SJSA1 (cell line): ENCODE measurements around the gene PPP1R15B. TPM values are rescaled to one million over a fixed set of nuclear protein-coding genes. Genes with fewer than 3 reads are reported as not detected.

Experiments
- DNase-seq, 2 experiments: peaks; one replicate each; pipeline ENCODE4 v3.0.0-alpha.2; 2015 to 2020; ENCODE audit warnings: low spot score in 2 of 2, low read depth in 1 of 2
- H3K27ac ChIP-seq: fragments of 250-450 bp; sonication (Bioruptor Pico); 2 replicates; pipeline ENCODE4 v1.5.1; 2020; ENCODE audit warnings: mild to moderate bottlenecking, moderate library complexity
- H3K27me3 ChIP-seq: fragments of 250-450 bp; sonication (Bioruptor Pico); replicated peaks from 2 replicates; pipeline ENCODE4 v1.5.1; 2020; ENCODE audit warnings: mild to moderate bottlenecking, moderate library complexity
- H3K36me3 ChIP-seq: fragments of 250-450 bp; sonication (Bioruptor Pico); 2 replicates; pipeline ENCODE4 v1.5.1; 2020; ENCODE audit warnings: mild to moderate bottlenecking
- H3K4me1 ChIP-seq: fragments of 250-450 bp; sonication (Bioruptor Pico); replicated peaks from 2 replicates; pipeline ENCODE4 v1.6.1; 2021; ENCODE audit warnings: mild to moderate bottlenecking
- H3K4me3 ChIP-seq: fragments of 250-450 bp; sonication (Bioruptor Pico); 2 replicates; pipeline ENCODE4 v1.5.1; 2020; ENCODE audit warnings: mild to moderate bottlenecking
- H3K9me3 ChIP-seq: fragments of 250-450 bp; sonication (Bioruptor Pico); replicated peaks from 2 replicates; pipeline ENCODE4 v1.5.1; 2020; ENCODE audit warnings: mild to moderate bottlenecking
- total RNA-seq: library from RNA; depleted of rRNA; stranded (reverse); fragments of >200 nt; shearing (Covaris generic); gene quantifications from 2 replicates; pipeline ENCODE4 v1.2.3, GENCODE V29; 2014

Gene PPP1R15B
- total RNA-seq, 1 experiment from 2014 or later, result 25.5 TPM

DNA sequence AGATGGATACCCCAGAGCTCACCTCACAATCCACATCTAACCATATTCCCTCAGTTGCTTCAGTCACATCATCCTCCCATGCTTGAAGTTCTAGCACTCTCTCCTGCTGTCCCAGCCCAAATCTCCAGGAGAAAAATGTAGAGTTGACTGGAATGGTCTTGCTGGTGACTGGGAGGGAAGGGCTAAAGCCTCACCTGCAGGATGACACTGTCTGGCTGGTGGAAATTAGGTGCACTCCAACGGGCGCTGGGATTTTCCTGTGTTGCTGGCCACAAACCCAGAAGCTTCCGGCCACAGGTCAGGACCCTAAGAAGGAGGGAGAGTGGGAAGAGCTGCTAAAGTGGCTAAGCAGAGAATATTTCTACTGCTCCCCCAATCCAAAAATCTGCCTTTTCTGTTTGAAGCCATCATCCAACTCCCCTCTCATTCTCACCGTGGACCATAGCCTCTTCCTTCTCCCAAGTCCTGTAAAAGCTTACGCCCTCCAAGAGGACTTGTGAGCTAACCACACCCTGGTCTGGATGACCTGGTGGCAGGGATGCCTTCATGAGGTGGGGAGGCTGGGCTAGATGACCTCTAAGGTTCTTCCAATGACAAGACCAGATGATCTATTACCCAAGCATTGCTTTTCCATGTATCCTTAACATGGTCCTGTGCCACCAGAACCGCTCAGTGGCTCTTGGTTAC is 37.5 kb upstream of the PPP1R15B start:
- Histone ChIP-seq H3K4me3 (no peak overlapping the region), H3K27me3 (no peaks in the 10 kb centered on the region), H3K36me3 (no peaks in the 10 kb centered on the region), H3K27ac (no peak overlapping the region), H3K4me1 (no peaks in the 10 kb centered on the region), H3K9me3 (no peaks in the 10 kb centered on the region)
- DNase-seq, result no peak

DNA sequence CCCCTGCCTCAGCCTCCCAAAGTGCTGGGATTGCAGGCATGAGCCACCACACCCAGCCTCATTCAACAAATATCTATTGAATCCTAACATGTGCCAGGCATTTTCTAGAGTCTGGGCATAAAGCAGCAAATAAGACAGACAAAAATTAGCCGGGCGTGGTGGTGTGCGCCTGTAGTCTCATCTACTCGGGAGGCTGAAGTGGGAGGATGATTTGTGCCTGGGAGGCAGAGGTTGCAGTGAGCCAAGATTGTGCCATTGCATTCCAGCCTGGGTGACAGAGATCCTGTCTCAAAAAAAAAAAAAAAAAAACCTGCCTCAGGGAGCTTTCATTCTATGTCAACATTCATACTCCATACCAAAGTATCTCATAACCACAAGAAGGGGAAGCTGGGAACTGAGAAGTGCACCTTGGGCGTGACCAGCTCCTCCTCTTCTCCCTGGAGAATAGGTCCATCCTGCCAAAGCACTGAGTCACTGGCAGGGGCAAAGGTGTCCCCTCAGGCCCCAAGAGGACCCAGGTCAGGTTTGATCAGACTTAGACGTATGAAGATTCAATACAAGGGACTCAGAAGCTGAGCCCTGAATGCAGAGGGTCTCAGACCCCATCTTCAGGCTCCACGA is 36.8 kb upstream of the PPP1R15B start:
- H3K9me3 ChIP-seq, result no peaks in the 10 kb centered on the region
- no peaks in the 10 kb centered on the region for H3K36me3 ChIP-seq
- no peak overlapping the region for H3K27ac ChIP-seq
- DNase-seq, result no peak
- H3K27me3 ChIP-seq, result no peaks in the 10 kb centered on the region
- no peak overlapping the region for H3K4me3 ChIP-seq
- H3K4me1 ChIP-seq, result no peaks in the 10 kb centered on the region

DNA sequence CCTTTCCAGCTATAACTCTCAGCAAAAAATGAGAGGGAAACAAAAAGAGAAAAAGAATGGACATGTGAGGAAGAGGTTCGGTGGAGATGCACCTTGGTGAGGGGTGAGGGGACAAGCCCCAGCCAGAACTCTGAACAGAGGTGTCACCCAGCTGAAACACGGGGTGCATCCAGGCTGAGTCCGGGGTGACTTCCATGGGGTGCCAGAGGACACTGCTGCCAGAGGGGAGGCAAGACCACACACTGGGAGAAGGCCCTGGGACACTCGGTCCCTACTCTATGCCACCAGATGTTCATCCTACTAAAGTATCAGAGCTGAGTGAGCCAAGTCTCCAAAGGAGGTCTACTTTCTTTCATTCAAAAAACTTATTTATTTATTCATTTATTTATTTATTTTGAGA is 36.1 kb upstream of the PPP1R15B start:
- H3K27ac ChIP-seq, result no peak overlapping the region
- H3K9me3 ChIP-seq, result no peaks in the 10 kb centered on the region
- H3K36me3 ChIP-seq, result no peaks in the 10 kb centered on the region
- H3K27me3 ChIP-seq, result no peaks in the 10 kb centered on the region
- no peak overlapping the region for H3K4me3 ChIP-seq
- no peak for DNase-seq
- no peaks in the 10 kb centered on the region for H3K4me1 ChIP-seq

DNA sequence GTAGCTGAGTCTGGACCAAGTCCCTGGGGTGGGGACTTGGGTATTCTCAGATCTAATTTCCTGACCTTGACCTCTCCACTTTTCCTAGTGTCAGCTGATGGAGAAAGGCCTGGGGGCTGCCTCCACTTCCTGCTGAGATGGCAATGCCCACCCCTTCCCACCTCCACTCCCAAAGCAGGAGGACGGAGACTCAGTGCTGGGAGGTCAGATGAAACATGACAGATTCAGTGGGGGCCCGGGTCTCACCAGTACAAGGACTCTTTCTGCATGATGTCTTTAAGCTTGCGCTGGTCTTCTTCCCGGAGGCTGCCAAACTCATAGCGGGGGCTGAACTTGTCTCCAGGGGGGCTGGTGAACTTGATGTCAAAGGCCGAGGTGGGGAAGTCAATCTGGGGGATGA is 35.6 kb upstream of the PPP1R15B start:
- Histone ChIP-seq H3K4me3 (no peak overlapping the region), H3K27me3 (no peaks in the 10 kb centered on the region), H3K9me3 (no peaks in the 10 kb centered on the region), H3K4me1 (no peaks in the 10 kb centered on the region), H3K27ac (no peak overlapping the region), H3K36me3 (no peaks in the 10 kb centered on the region)
- DNase-seq, result no peak

DNA sequence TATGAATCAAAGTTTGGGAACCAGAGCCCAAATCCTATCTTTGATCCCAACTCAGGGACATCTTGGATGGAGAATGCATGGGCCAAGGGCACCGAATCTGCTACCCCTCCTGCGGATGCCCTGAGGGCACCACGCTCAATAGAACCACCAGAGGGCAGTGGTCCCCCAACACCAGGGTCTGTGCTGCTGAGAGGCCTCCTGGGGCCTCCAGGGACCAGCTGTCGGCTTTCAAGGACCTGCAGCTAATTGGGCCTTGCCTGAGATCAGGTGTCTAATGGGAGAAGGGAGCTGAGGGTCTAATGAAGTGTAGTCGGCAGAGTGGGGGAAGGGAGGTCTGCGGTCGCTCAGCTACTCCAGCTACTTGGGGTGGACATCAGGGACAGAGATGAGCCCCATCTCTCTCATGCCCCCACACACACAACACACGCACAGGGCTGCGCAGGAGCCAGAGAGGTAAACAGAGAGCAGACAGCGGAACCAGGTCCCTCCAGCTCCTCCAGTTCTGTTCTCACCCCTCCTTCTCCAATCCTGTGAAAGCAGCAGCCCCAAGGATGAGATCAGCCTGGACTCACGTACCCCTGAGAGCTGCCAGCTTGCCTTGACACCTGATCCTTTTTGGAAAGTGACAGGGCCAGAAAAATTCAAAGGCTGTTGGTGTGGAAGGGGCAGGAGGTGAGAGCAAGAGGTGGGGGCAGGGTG is 34.9 kb upstream of the PPP1R15B start:
- peak; percentile 53 to 71 for DNase-seq
- Histone ChIP-seq H3K4me3 (no peak overlapping the region), H3K36me3 (no peaks in the 10 kb centered on the region), H3K9me3 (no peaks in the 10 kb centered on the region), H3K27ac (no peak overlapping the region), H3K4me1 (no peaks in the 10 kb centered on the region), H3K27me3 (no peaks in the 10 kb centered on the region)

DNA sequence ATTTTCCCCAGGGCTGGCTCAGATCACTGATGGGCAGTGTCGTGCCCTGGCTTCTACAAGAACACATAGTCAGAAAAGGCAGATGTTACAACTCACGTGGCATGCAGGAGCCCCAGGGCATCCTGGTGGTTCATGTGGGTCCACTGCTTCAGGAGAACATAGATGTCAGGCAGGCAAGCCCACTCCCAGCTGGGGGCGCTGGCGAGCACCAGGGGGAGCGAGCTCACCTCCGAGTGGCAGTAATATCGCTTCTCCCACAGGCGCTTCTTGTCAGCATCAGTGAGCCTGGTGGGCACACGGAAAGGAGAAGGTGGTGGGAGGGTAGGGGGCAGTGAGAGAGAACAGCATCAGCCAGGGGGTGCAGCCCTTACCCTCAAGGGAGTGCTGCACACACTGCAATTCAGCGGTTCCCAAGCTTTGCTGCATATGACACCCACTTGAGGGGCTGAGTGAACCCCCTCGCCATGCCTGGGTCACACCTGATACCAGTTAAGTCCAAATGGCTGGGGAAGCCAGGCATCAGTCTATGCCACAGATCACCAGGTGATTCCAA is 34.3 kb upstream of the PPP1R15B start:
- Histone ChIP-seq H3K27ac (no peak overlapping the region), H3K4me3 (no peak overlapping the region), H3K4me1 (no peaks in the 10 kb centered on the region), H3K36me3 (no peaks in the 10 kb centered on the region), H3K9me3 (no peaks in the 10 kb centered on the region), H3K27me3 (no peaks in the 10 kb centered on the region)
- no peak for DNase-seq

DNA sequence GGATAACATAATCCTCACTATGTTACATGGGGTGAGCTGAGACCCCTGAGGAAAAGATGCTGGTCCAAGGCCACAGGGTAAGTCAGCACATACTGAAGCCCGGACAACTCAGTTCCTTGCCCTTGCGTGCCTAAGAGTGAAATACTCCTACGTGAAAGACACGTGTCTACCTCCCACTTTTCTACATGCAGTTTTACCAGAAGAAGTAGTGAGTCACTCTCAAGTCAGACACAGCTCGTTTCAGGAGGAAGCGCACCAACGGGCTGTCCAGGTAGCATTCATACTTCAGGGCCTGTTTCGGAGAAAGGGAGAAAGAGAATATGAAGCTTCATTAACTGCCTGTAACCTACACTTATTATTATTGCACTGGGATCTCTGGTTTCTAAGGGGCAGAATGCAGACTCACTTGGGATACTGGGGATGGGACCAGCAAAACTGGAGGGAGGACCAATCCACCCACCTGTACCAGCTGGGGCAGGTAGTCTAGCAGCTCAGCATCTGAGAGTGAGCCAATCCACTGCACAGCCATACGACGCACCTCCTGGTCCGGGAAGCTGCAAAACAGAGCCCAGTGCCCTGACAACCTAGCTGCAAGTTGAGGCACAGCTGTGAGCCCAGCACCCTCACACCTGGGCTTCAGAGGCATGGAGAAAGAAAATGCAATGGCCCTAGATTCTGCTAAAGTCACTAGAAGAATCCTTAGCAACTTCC is 32.4 kb upstream of the PPP1R15B start:
- no peak overlapping the region for H3K4me3 ChIP-seq
- DNase-seq, result no peak
- no peaks in the 10 kb centered on the region for H3K36me3 ChIP-seq

DNA sequence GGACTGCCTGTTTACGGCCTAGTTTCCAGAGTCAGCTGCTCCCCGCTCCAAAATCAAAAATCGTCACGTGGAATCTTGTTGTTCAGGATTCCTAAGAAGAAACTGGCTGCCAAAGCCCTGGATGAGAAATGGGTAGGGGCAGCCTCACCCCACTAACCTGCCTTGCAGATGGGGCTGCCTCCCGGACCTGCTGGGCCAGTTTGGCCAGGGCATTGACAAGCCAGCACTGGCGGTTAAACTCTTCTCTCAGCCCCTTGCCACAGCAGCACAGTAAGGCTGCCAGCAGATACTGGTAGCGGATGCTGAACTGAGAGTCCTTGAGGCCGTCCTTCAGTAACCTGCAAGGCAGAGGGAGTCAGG is 31.6 kb upstream of the PPP1R15B start:
- no peaks in the 10 kb centered on the region for H3K4me1 ChIP-seq
- no peaks in the 10 kb centered on the region for H3K9me3 ChIP-seq
- no peaks in the 10 kb centered on the region for H3K27me3 ChIP-seq
- H3K4me3 ChIP-seq, result no peak overlapping the region
- DNase-seq, result no peak
- no peaks in the 10 kb centered on the region for H3K36me3 ChIP-seq
- no peak overlapping the region for H3K27ac ChIP-seq

More for the DNA sequence above, 32.4 kb upstream of the PPP1R15B start:
- Histone ChIP-seq H3K9me3 (no peaks in the 10 kb centered on the region), H3K27ac (no peak overlapping the region), H3K4me1 (no peaks in the 10 kb centered on the region), H3K27me3 (no peaks in the 10 kb centered on the region)

DNA sequence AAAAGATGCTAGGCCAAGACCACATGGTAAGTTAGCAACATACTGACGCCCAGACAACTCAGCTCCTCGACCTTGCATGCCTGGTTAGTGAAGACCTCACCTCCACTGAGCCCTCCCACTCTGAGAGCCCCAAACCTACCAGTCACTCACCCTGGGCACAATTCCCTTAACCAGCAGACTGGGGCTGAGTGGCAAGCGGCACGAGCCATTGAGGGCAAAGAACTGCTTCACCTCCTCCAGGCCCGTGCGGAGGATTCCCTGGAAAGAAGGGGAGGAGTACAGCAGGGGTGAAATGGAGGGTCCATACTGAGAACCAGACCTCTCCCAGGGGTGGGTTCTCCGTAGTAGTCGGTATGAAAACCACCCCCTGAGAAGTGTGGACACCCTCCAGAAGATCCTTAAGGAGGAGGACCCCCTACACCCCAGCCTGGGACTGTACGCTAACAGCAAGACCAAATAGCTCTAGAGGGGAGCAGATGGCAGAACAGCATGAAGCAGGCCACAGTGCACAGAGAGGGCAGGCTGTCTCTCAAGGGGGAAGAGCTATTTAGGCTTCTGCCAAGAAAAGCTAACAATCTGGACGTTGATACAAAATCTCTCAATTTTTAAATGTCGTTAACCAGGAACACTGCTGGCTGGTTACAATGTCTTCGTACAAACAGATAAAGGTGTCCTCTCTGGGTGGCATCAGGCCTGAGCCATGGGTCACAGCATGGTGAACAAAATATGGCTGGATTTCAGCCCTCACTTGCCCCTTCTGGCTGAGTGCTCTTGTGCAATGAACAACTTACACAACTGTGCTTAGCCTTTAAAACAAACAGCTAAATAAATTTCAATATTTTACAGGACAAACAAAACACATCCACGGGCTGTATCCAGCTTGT is 31.0 kb upstream of the PPP1R15B start:
- Histone ChIP-seq H3K27ac (no peak overlapping the region), H3K4me3 (no peak overlapping the region), H3K9me3 (no peaks in the 10 kb centered on the region), H3K4me1 (no peaks in the 10 kb centered on the region), H3K27me3 (no peaks in the 10 kb centered on the region), H3K36me3 (no peaks in the 10 kb centered on the region)
- no peak for DNase-seq

DNA sequence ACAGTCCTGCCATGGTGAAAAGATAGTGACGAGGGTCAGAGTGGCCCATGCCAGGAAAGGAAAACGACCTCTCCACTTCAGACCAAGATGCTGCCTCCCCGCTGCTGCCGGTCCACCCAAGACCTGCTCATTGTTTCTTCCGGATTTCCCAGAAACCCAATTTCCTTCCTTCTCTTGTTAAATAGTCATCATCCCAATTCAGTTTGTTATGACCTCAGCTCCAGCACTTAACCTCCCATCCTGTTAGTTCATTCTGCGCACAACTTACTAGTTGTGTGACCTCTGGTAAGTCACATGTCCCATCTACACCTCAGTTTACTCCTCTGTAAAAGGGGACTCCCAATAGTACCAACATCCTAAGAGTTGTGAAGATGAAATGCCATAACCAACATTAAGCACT is 29.9 kb upstream of the PPP1R15B start:
- Histone ChIP-seq H3K4me3 (no peak overlapping the region), H3K27me3 (no peaks in the 10 kb centered on the region), H3K27ac (no peak overlapping the region), H3K36me3 (no peaks in the 10 kb centered on the region), H3K4me1 (no peaks in the 10 kb centered on the region), H3K9me3 (no peaks in the 10 kb centered on the region)
- no peak for DNase-seq

DNA sequence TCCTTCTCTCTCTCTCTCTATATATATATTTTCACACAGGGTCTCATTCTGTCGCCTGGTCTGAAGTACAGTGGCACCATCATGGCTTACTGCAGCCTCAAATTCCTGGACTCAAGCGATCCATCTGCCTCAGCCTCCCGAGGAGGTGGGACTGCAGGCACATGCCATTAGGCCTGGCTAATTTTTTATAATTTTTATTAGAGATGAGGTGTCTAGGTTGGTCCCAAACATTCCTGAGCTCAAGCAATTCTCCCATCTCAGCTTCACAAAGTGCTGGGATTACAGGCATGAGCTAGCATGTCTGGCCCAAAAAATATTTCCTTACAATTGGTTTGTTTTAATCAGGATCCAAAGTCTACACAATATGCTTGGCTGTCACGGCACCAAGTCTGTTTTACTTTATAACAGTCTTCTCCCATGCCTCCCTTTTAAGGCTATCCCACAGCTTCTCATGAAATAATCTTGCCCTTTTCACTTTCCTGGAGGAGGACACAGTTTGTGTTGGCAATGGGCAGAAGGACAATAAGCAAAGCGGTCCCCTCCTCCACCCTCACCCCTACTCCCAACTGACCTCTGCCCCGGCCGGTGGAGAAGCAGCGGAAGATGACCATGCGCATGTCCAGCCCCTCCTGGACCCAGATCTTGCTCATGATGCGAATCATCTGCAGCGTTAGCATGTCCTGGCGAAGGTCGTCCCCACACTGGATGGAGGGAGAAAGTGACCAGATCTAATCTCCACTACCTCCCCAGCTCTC is 28.2 kb upstream of the PPP1R15B start:
- Histone ChIP-seq H3K36me3 (no peaks in the 10 kb centered on the region), H3K27me3 (peaks cover 7% of the 10 kb centered on the region; the same call in 1 of the 2 replicates), H3K4me1 (no peaks in the 10 kb centered on the region), H3K9me3 (no peaks in the 10 kb centered on the region), H3K27ac (no peak overlapping the region), H3K4me3 (no peak overlapping the region)
- no peak for DNase-seq

DNA sequence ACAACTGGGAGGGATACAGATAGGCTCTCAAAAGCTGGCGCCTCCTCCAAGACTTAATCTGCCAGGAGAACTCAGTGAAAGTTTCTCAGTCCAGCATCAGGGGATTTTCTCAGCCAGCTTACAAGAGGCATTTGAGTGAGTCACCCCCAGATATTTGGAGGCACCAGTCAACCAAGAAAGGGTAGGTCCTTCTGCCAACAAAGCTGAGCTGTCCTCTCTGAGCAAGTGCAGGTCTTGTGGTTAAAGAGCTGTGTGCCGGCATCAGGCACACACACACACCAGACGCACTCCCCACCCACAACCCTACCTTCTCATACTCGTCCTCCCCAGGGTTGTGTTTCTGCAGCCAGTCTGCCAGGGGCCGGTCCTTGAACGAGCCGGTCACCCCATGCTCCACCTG is 27.0 kb upstream of the PPP1R15B start:
- Histone ChIP-seq H3K36me3 (no peaks in the 10 kb centered on the region), H3K4me3 (no peak overlapping the region), H3K9me3 (no peaks in the 10 kb centered on the region), H3K27ac (no peak overlapping the region), H3K27me3 (peaks cover 9% of the 10 kb centered on the region), H3K4me1 (no peaks in the 10 kb centered on the region)
- peak in 1 of 2 experiments; percentile 16 for DNase-seq
